ENCODE measurements around the gene GYPE.
"Not testable (repeated sequence)": the region's sequence is repeated elsewhere in the genome, so short reads cannot be mapped to it uniquely, and the experiment has no call there.

Gene GYPE

GRCh38 chr4:143905440-143905839 lies at the start of gene GYPE:
Gene GYPE (minus strand): TSS chr4:143905559. CDS start chr4:143905507, 52 bp downstream.
- DNase-seq, result not testable (repeated sequence)

DNA sequence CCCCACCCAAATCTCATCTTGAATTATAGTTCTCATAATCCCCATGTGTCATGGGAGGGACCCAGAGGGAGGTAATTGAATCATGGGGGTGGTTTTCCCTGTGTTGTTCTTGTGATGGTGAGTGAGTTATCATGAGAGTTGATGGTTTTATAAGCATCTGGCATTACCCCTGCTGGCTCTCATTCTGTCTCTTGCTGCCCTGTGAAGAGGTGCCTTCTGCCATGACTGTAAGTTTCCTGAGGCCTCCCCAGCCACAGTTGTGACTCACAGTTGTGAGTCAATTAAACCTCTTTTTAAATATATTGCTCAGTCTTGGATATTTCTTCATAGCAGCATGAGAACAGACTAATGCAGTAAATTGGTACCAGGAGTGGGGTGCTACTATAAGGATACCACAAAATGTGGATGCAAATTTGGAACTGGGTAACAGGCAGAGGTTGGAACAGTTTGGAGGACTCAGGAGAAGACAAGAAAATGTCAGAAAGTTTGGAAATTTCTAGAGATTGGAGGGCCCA lies 46.2 kb upstream of the GYPE start:
- DNase-seq, ATAC-seq: not testable (repeated sequence)

More at GRCh38 chr4:143905440-143905839, at the start of gene GYPE:
- ATAC-seq, result not testable (repeated sequence)

GRCh38 chr4:143950967-143951366 lies 45.6 kb upstream of the GYPE start:
- ATAC-seq, DNase-seq: not testable (repeated sequence)

GRCh38 chr4:143950185-143950584 lies 44.8 kb upstream of the GYPE start:
- DNase-seq, ATAC-seq: not testable (repeated sequence)

DNA sequence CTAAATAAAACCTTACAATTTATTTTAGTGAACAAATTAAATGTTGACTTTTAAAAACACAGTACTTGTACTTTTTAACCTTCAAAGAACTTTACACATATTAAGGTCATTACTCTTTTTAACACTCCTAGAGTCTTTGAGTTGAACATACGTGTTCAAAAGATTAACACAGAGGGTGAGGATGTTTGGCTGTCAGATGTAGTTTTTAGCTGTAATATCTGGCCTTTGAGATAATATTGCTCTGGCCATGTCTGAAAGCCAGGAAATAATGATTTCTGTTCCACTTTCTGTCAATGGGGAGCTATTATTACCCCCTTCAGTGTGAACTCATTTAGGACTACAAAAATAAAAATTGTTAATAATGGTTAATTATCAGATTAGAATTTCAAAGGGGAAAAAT lies 42.1 kb upstream of the GYPE start:
- not testable (repeated sequence) for DNase-seq, ATAC-seq

- not testable (repeated sequence) for ATAC-seq, DNase-seq
Observed at GRCh38 chr4:143940708-143941107, 35.3 kb upstream of the GYPE start.

- ATAC-seq (no peak), DNase-seq (no peak)
Observed at GRCh38 chr4:143939528-143939927, 34.2 kb upstream of the GYPE start.

DNA sequence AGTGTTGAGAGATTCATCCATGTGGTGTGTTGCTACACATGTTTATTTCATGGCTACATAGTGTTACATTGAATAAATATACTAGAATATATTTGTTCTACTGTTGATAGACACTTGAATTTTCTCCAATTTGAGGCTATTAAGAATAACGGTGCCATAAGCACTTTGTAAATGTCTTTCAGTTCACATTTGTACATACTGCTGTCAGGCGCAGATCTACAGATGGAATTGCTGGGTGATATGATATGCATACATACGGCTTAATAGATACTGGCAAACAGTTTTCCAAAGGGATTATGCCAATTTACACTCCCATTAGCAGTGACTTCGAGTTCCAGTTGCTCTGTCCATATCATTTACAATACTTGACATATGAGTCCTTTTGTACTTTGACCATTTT lies 33.5 kb upstream of the GYPE start:
- DNase-seq, ATAC-seq: not testable (repeated sequence)

GRCh38 chr4:143921181-143921580 lies 15.8 kb upstream of the GYPE start:
- DNase-seq (no peak), ATAC-seq (no peak)

GRCh38 chr4:143916485-143916884 lies 11.1 kb upstream of the GYPE start:
- not testable (repeated sequence) for DNase-seq, ATAC-seq

DNA sequence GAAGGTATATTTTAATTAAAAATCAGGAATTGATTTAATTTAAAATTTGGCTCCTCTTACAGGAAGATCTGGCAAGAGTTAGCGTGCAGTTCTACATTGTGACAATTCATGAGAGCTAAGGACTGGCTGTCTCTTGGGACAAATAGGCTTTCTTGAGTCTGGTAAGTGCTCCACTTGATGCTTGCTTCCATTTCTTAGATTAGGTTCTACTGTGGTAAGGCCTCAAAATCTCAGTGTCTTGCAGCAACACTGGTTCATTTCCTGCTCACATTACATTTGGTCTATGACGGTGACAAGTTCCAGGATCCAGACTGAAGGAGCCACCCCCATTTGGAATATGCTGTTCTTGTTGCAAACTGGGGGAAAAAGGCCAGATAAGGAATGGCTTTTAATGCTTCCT lies 7.1 kb upstream of the GYPE start:
- not testable (repeated sequence) for ATAC-seq, DNase-seq

GRCh38 chr4:143911528-143912417 lies 6.4 kb upstream of the GYPE start:
- peak; percentile 68 for ATAC-seq
- DNase-seq, result peak; percentile 50

GRCh38 chr4:143910906-143911305 lies 5.5 kb upstream of the GYPE start:
- not testable (repeated sequence) for DNase-seq, ATAC-seq

DNA sequence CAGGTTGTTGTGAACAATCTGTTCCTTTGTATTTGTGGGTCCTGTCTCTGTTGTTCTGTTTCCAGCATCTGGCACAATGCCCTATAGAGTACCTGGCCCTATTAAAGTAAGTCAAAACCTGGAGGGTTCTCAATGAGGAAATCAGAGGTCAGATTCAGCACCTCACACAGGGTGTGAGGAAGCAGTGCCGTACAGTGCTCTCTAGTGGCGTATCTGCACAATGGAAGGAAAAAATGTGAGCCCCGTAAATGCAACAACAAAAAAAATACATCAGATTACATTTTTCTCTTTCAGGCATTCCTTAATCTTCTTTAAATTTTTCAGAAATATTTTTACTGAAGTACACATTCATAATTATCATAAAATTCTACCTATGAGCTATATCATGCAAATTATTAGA lies 2.5 kb upstream of the GYPE start:
- DNase-seq, result peak; percentile 9

GRCh38 chr4:143904431-143904830 lies 928 bp downstream of the GYPE start:
- not testable (repeated sequence) for DNase-seq, ATAC-seq

More for the DNA sequence above, 2.5 kb upstream of the GYPE start:
- ATAC-seq, result peak; percentile 66

DNA sequence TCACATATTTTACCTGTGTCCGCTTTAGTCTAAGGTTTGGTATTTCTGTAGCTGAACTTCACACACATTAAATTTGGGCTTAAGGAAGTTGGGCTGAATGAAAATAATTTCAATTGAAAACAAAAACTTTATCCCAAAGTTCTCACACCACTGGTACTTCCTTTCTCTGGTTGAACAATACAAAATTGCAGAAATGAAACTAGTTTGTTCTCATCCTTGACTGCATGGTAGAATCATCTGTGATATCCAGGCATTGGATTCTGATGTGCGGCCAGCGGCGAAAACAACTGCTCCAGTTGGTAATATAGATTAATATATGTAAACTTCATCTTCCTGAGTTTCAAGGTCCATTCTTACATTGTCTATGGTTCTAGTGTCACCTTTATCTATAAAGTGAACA lies 15.0 kb downstream of the GYPE start:
- DNase-seq, ATAC-seq: not testable (repeated sequence)

DNA sequence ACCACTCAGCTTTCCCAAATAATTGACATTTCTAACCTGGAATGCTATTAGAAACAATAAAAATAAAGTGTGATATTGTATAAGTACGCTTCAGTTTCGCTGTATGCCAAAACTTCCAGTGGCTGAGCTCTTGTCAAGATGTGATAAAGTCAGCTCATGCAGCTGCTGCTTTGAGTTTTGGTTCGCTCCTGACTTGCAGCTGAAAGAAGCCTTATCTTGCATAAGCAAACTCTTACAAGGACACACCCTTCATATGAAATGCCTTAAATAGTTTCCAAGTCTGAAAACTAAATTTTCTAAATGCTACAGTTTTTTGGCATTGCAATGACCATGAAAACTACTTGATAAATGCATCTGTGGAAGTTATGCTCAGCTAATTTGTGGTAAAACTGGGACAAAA lies 17.2 kb downstream of the GYPE start:
- DNase-seq, ATAC-seq: not testable (repeated sequence)

DNA sequence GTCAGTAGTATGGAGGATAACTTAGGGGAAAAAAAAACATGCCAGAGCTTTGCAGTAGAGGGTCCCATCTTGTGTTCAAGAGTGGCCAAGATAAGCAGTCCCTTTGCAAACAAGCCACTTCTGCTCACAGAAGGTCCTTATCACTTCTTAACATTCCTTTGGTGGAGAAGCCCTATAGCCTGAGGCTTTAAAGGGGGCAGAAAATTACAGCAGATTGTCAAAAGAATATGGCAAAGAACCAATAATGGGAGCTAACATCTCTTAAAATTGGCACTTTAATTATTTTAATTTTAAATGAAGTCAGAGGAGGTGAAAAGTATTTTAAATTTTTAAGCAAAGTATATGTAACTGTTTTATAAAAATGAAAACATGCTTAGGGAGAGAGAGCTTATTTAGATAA lies 20.4 kb downstream of the GYPE start:
- DNase-seq, ATAC-seq: not testable (repeated sequence)

DNA sequence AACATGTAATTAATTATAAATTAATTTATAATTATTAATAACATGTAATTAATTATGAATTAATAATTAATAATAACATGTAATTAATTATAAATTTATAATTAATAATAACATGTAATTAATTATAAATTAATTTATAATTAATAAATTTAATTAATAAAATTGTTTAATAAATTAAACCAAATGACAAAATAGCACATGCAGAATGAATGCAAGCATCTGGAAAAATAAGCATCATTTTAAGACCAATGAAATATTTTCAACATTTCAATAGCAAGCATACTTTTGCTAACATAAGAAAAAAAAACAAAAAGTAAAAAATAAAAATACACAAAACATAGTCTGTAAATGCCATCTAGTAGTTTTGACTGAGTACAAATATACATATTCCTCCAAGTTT lies 21.8 kb downstream of the GYPE start:
- ATAC-seq, result no peak
- DNase-seq, result no peak

GRCh38 chr4:143882892-143883291 lies 22.5 kb downstream of the GYPE start:
- ATAC-seq, result no peak
- DNase-seq, result no peak

- not testable (repeated sequence) for DNase-seq, ATAC-seq
Observed at GRCh38 chr4:143879561-143879960, 25.8 kb downstream of the GYPE start.

DNA sequence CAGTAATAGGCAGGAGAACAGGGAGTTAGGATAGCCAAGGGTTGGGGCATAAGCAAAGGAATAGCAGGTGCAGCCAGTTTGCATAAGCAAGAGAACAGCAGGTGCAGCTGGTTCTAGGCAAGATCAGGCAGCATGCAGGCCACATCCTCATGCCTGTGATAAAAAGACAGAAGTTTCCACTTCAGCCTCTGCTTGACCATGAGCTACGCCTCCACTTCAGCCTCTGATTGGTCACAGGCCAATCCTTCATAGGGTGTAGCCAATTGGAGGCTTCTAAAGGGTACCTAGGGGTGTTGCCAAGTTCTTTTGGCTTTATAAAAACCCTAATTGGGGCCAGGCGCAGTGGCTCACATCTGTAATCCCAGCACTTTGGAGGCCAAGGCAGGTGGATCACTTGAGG lies 30.0 kb downstream of the GYPE start:
- not testable (repeated sequence) for ATAC-seq, DNase-seq

Measured in stimulated activated naive CD8-positive, alpha-beta T cell treated with anti-CD3 and anti-CD28 coated beads, Interleukin-15, Interleukin-2, amounts not matched to agents 100 U/mL and 50 U/mL, for 24 hours (primary cell).